ENCODE measurements around the gene HDAC11. TPM values are rescaled to one million over a fixed set of nuclear protein-coding genes. Genes with fewer than 3 reads are reported as not detected.

The HDAC11 gene
- total and polyA plus RNA-seq, 9 of the 15 experiments (the other 6 are each of a cell fraction or from before 2014, with no cell fraction given), result 0.60 to 6.0 (median 4.5) TPM

DNA sequence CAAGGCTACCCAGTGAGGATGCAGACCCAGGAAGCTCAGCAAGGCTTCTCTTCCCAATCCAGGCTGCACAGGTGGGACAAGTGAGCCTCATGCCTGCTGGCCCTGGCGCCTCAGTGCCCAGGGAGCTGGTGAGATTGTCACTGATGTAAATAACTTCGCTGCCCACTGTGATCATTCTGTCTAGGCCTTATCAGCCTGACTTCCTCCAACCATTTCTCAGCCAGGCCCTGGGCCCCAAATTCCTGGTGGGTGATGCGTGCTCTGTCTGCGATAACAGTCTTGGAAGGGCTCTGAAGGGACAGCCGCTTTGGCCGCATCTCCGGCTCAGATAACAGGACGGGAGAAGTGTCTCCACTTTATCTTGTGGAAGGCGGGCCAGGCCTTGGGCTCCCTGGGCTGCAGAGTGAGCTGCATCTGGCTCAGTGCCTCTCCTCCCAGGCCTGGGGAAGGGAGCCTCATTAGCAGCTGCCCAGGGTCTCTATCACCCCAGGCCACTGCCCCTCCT is 66.6 kb downstream of the HDAC11 start (continued):
- TF ChIP-seq, protein P1, sequence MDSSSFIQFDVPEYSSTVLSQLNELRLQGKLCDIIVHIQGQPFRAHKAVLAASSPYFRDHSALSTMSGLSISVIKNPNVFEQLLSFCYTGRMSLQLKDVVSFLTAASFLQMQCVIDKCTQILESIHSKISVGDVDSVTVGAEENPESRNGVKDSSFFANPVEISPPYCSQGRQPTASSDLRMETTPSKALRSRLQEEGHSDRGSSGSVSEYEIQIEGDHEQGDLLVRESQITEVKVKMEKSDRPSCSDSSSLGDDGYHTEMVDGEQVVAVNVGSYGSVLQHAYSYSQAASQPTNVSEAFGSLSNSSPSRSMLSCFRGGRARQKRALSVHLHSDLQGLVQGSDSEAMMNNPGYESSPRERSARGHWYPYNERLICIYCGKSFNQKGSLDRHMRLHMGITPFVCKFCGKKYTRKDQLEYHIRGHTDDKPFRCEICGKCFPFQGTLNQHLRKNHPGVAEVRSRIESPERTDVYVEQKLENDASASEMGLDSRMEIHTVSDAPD (CRISPR knock-in tag; IDR thresholded peaks at IDR 0.05), result no peak
- TF ChIP-seq ZSCAN32 (CRISPR knock-in tag; IDR thresholded peaks at IDR 0.05), result no peak; the same call in 1 of the 2 replicates
- TF ChIP-seq, protein P2, sequence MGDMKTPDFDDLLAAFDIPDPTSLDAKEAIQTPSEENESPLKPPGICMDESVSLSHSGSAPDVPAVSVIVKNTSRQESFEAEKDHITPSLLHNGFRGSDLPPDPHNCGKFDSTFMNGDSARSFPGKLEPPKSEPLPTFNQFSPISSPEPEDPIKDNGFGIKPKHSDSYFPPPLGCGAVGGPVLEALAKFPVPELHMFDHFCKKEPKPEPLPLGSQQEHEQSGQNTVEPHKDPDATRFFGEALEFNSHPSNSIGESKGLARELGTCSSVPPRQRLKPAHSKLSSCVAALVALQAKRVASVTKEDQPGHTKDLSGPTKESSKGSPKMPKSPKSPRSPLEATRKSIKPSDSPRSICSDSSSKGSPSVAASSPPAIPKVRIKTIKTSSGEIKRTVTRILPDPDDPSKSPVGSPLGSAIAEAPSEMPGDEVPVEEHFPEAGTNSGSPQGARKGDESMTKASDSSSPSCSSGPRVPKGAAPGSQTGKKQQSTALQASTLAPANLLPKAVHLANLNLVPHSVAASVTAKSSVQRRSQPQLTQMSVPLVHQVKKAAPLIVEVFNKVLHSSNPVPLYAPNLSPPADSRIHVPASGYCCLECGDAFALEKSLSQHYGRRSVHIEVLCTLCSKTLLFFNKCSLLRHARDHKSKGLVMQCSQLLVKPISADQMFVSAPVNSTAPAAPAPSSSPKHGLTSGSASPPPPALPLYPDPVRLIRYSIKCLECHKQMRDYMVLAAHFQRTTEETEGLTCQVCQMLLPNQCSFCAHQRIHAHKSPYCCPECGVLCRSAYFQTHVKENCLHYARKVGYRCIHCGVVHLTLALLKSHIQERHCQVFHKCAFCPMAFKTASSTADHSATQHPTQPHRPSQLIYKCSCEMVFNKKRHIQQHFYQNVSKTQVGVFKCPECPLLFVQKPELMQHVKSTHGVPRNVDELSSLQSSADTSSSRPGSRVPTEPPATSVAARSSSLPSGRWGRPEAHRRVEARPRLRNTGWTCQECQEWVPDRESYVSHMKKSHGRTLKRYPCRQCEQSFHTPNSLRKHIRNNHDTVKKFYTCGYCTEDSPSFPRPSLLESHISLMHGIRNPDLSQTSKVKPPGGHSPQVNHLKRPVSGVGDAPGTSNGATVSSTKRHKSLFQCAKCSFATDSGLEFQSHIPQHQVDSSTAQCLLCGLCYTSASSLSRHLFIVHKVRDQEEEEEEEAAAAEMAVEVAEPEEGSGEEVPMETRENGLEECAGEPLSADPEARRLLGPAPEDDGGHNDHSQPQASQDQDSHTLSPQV (IDR thresholded peaks at IDR 0.05), result no peak
- TF ChIP-seq ESRRA (IDR thresholded peaks at IDR 0.05; ENCODE audit: borderline replicate concordance, low read depth), result peak; percentile 51; the same call in 1 of the 2 replicates
- TF ChIP-seq HNRNPK (IDR thresholded peaks at IDR 0.05; ENCODE audit: low read depth, low read length, poor library complexity, severe bottlenecking), result no peak
- TF ChIP-seq IFI16 (CRISPR knock-in tag; IDR thresholded peaks at IDR 0.05), result no peak
- TF ChIP-seq, protein P3, sequence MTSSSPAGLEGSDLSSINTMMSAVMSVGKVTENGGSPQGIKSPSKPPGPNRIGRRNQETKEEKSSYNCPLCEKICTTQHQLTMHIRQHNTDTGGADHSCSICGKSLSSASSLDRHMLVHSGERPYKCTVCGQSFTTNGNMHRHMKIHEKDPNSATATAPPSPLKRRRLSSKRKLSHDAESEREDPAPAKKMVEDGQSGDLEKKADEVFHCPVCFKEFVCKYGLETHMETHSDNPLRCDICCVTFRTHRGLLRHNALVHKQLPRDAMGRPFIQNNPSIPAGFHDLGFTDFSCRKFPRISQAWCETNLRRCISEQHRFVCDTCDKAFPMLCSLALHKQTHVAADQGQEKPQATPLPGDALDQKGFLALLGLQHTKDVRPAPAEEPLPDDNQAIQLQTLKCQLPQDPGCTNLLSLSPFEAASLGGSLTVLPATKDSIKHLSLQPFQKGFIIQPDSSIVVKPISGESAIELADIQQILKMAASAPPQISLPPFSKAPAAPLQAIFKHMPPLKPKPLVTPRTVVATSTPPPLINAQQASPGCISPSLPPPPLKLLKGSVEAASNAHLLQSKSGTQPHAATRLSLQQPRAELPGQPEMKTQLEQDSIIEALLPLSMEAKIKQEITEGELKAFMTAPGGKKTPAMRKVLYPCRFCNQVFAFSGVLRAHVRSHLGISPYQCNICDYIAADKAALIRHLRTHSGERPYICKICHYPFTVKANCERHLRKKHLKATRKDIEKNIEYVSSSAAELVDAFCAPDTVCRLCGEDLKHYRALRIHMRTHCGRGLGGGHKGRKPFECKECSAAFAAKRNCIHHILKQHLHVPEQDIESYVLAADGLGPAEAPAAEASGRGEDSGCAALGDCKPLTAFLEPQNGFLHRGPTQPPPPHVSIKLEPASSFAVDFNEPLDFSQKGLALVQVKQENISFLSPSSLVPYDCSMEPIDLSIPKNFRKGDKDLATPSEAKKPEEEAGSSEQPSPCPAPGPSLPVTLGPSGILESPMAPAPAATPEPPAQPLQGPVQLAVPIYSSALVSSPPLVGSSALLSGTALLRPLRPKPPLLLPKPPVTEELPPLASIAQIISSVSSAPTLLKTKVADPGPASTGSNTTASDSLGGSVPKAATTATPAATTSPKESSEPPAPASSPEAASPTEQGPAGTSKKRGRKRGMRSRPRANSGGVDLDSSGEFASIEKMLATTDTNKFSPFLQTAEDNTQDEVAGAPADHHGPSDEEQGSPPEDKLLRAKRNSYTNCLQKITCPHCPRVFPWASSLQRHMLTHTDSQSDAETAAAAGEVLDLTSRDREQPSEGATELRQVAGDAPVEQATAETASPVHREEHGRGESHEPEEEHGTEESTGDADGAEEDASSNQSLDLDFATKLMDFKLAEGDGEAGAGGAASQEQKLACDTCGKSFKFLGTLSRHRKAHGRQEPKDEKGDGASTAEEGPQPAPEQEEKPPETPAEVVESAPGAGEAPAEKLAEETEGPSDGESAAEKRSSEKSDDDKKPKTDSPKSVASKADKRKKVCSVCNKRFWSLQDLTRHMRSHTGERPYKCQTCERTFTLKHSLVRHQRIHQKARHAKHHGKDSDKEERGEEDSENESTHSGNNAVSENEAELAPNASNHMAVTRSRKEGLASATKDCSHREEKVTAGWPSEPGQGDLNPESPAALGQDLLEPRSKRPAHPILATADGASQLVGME (CRISPR knock-in tag; IDR thresholded peaks at IDR 0.05), result peak; percentile 20; the same call in 1 of the 2 replicates
- TF ChIP-seq, protein P4, sequence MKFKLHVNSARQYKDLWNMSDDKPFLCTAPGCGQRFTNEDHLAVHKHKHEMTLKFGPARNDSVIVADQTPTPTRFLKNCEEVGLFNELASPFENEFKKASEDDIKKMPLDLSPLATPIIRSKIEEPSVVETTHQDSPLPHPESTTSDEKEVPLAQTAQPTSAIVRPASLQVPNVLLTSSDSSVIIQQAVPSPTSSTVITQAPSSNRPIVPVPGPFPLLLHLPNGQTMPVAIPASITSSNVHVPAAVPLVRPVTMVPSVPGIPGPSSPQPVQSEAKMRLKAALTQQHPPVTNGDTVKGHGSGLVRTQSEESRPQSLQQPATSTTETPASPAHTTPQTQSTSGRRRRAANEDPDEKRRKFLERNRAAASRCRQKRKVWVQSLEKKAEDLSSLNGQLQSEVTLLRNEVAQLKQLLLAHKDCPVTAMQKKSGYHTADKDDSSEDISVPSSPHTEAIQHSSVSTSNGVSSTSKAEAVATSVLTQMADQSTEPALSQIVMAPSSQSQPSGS (CRISPR knock-in tag; IDR thresholded peaks at IDR 0.05), result no peak
- no peak for TF ChIP-seq EZH2 (IDR thresholded peaks at IDR 0.05; ENCODE audit: borderline replicate concordance, low read depth, low read length)
- TF ChIP-seq MAFK (IDR thresholded peaks at IDR 0.05; ENCODE audit: low read length), result no peak
- TF ChIP-seq CBX3 (IDR thresholded peaks at IDR 0.05; ENCODE audit: borderline replicate concordance in 1 of 2, low read length in 2 of 2), result peak in 1 of 2 experiments; percentile 68; a peak in 1 of 3 replicates
- TF ChIP-seq, protein P5, sequence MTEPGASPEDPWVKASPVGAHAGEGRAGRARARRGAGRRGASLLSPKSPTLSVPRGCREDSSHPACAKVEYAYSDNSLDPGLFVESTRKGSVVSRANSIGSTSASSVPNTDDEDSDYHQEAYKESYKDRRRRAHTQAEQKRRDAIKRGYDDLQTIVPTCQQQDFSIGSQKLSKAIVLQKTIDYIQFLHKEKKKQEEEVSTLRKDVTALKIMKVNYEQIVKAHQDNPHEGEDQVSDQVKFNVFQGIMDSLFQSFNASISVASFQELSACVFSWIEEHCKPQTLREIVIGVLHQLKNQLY (CRISPR knock-in tag; conservative IDR thresholded peaks at IDR 0.05), result no peak
- TF ChIP-seq RAD21 (CRISPR knock-in tag; conservative IDR thresholded peaks at IDR 0.05 in 1 of 2, IDR thresholded peaks at IDR 0.05 in 1 of 2), result peak in 1 of 2 experiments; percentile 28; a peak in 2 of 4 replicates

Data from K562 (cell line).